Raji (cell line): ENCODE results near the gene DENND10.

ENCODE experiments used
- POLR2A ChIP-seq: IDR thresholded peaks from 2 replicates; pipeline ENCODE4 v1.6.1; 2011; ENCODE audit warnings: low read depth, low read length, control low read depth; ENCODE audit not compliant: insufficient read depth

The DENND10 gene

GRCh38 chr10:119103903-119104653 lies at the start of gene DENND10:
TSS of gene DENND10 (plus strand) at chr10:119104113. CDS start at chr10:119104143, 30 bp downstream.
- peak; percentile 96 for TF ChIP-seq POLR2A

GRCh38 chr10:119055472-119055871 lies 48.4 kb upstream of the DENND10 start:
- no peak for TF ChIP-seq POLR2A

- TF ChIP-seq POLR2A: no peak
Measured at GRCh38 chr10:119058010-119058409, 45.9 kb upstream of the DENND10 start.

GRCh38 chr10:119059557-119059956 lies 44.4 kb upstream of the DENND10 start:
- TF ChIP-seq POLR2A: no peak

- TF ChIP-seq POLR2A: no peak
Measured at GRCh38 chr10:119060107-119060506, 43.8 kb upstream of the DENND10 start.

GRCh38 chr10:119061352-119061751 lies 42.6 kb upstream of the DENND10 start:
- TF ChIP-seq POLR2A: no peak

- no peak for TF ChIP-seq POLR2A
Measured at GRCh38 chr10:119061926-119062325, 42.0 kb upstream of the DENND10 start.

GRCh38 chr10:119070395-119071165 lies 33.3 kb upstream of the DENND10 start:
- TF ChIP-seq POLR2A: no peak

- TF ChIP-seq POLR2A: no peak
Measured at GRCh38 chr10:119073584-119073983, 30.3 kb upstream of the DENND10 start.

- no peak for TF ChIP-seq POLR2A
Measured at GRCh38 chr10:119078422-119079179, 25.3 kb upstream of the DENND10 start.

- no peak for TF ChIP-seq POLR2A
Measured at GRCh38 chr10:119079599-119080520, 24.1 kb upstream of the DENND10 start.

- TF ChIP-seq POLR2A: peak; percentile 98
Measured at GRCh38 chr10:119080521-119081259, 23.2 kb upstream of the DENND10 start, which contains the start of gene EIF3A. TSS of gene EIF3A (minus strand) at chr10:119080817. CDS start at chr10:119080676, 141 bp downstream.

- no peak for TF ChIP-seq POLR2A
Measured at GRCh38 chr10:119084896-119085295, 19.0 kb upstream of the DENND10 start.
